SK-N-SH (cell line): ENCODE results near the gene TBC1D20. TPM values are rescaled to one million over a fixed set of nuclear protein-coding genes. Genes with fewer than 3 reads are reported as not detected.

Experiments used
- CTCF ChIA-PET: fragments of 300-600, 350-600 bp; formaldehyde crosslinking; extraction: SDS; loops from one replicate; lab custom pipeline; 2021; lab: Yijun Ruan, JAX
- POLR2A ChIA-PET: fragments of 350-600 bp; sonication (Branson Sonifier 250); formaldehyde crosslinking; extraction: SDS; loops from one replicate; lab custom pipeline; 2020; ENCODE audit warnings: antibody characterized with exemption, inconsistent platforms; lab: Yijun Ruan, JAX
- DNase-seq: peaks from one replicate; pipeline ENCODE4 v3.0.0; 2012
- H2AFZ ChIP-seq: fragments of 200-600 bp; sonication (generic); 2 replicates; pipeline ENCODE4 v1.8.1; 2016; ENCODE audit warnings: antibody characterized with exemption, mild to moderate bottlenecking, low read depth
- H3F3A ChIP-seq: fragments of 200-600 bp; sonication (generic); replicated peaks from 2 replicates; pipeline ENCODE3; 2016; ENCODE audit warnings: antibody characterized with exemption, mild to moderate bottlenecking; ENCODE audit not compliant: insufficient read depth
- H3K27ac ChIP-seq, 2 experiments: fragments of 200-500 bp in 1 of 2; fragments of 200-600 bp in 1 of 2; sonication (Bioruptor generic) in 1 of 2; sonication (generic), shearing (Covaris generic) in 1 of 2; 2 replicates each; pipeline versions ENCODE4 v1.5.1 to v1.6.1; 2014 to 2016; ENCODE audit warnings: low read depth in 2 of 2, inconsistent platforms in 1 of 2, low read length in 1 of 2, mild to moderate bottlenecking in 1 of 2, mixed read lengths in 1 of 2
- H3K27me3 ChIP-seq: fragments of 200-600 bp; sonication (generic), shearing (Covaris generic); 2 replicates; pipeline ENCODE4 v1.6.1; 2016; ENCODE audit warnings: mixed run types; ENCODE audit not compliant: insufficient read depth
- H3K36me3 ChIP-seq, 2 experiments: fragments of 200-500 bp in 1 of 2; fragments of 200-600 bp in 1 of 2; sonication (Bioruptor generic) in 1 of 2; sonication (generic) in 1 of 2; replicated peaks in 1 of 2; 2 replicates each; pipeline versions ENCODE3 to v1.5.1; 2014 to 2016; ENCODE audit warnings: low read length in 1 of 2, mild to moderate bottlenecking in 1 of 2; ENCODE audit not compliant: insufficient read depth in 2 of 2, control insufficient read depth in 1 of 2
- H3K4me1 ChIP-seq, 2 experiments: fragments of 200-500 bp in 1 of 2; fragments of 200-600 bp in 1 of 2; sonication (Bioruptor generic) in 1 of 2; sonication (generic), shearing (Covaris generic) in 1 of 2; 2 replicates each; pipeline versions ENCODE4 v1.5.1 to v1.6.1; 2014 to 2016; ENCODE audit warnings: low read depth in 1 of 2, low read length in 1 of 2, mixed run types in 1 of 2; ENCODE audit not compliant: insufficient read depth in 2 of 2, control insufficient read depth in 1 of 2
- H3K4me2 ChIP-seq: fragments of 200-600 bp; sonication (generic), shearing (Covaris generic); 2 replicates; pipeline ENCODE4 v1.6.1; 2017; ENCODE audit warnings: mixed run types
- H3K4me3 ChIP-seq, 2 experiments: fragments of 200-500 bp in 1 of 2; fragments of 200-600 bp in 1 of 2; sonication (Bioruptor generic) in 1 of 2; sonication (generic), shearing (Covaris generic) in 1 of 2; 2 replicates each; pipeline versions ENCODE4 v1.5.1 to v1.8.1; 2014 to 2016; ENCODE audit warnings: low read depth in 2 of 2, inconsistent platforms in 1 of 2, low read length in 1 of 2, mild to moderate bottlenecking in 1 of 2, mixed read lengths in 1 of 2, moderate library complexity in 1 of 2
- H3K79me2 ChIP-seq: fragments of 200-600 bp; sonication (generic); 2 replicates; pipeline ENCODE4 v1.8.1; 2017; ENCODE audit warnings: mild to moderate bottlenecking; ENCODE audit not compliant: insufficient read depth
- H3K9ac ChIP-seq: fragments of 200-600 bp; sonication (generic); 2 replicates; pipeline ENCODE4 v1.6.1; 2017; ENCODE audit warnings: mixed run types
- H3K9me2 ChIP-seq: fragments of 200-600 bp; sonication (generic); 2 replicates; pipeline ENCODE4 v1.6.1; 2017; ENCODE audit warnings: mixed run types
- H3K9me3 ChIP-seq: fragments of 200-600 bp; sonication (generic); 2 replicates; pipeline ENCODE4 v1.6.1; 2017; ENCODE audit warnings: mixed run types, mild to moderate bottlenecking, moderate library complexity
- H4K20me1 ChIP-seq: fragments of 200-600 bp; sonication (generic); 2 replicates; pipeline ENCODE4 v1.6.1; 2017; ENCODE audit warnings: mild to moderate bottlenecking, mixed run types; ENCODE audit not compliant: insufficient read depth
- CTCF ChIP-seq: fragments of 200-600 bp; sonication (generic); IDR thresholded peaks from 2 replicates; pipeline ENCODE4 v1.6.1; 2017; ENCODE audit warnings: antibody characterized with exemption, mild to moderate bottlenecking, moderate library complexity
- ELF1 ChIP-seq: IDR thresholded peaks from 2 replicates; pipeline ENCODE4 v1.4.0; 2012
- FOXJ3 ChIP-seq: sonication (generic); formaldehyde crosslinking; IDR thresholded peaks from 2 replicates; pipeline ENCODE4 v1.5.1; 2020; ENCODE audit warnings: mild to moderate bottlenecking, missing genetic modification reagents
- FOXM1 ChIP-seq: IDR thresholded peaks from 2 replicates; pipeline ENCODE4 v1.4.0; 2012; ENCODE audit warnings: low read depth, mild to moderate bottlenecking
- MXI1 ChIP-seq: IDR thresholded peaks from 2 replicates; pipeline ENCODE4 v1.6.1; 2012; ENCODE audit warnings: mild to moderate bottlenecking, low read depth, low read length, improper control_type of control experiment
- NRF1 ChIP-seq: IDR thresholded peaks from 2 replicates; pipeline ENCODE4 v1.6.1; 2012; ENCODE audit warnings: low read depth, mild to moderate bottlenecking, low read length
- POLR2AphosphoS5 ChIP-seq: IDR thresholded peaks from 2 replicates; pipeline ENCODE4 v1.6.1; 2012; ENCODE audit warnings: low read depth, low read length
- RCOR1 ChIP-seq: fragments of 150-350 bp; IDR thresholded peaks from 2 replicates; pipeline ENCODE4 v1.6.1; 2017; ENCODE audit warnings: antibody characterized with exemption, low read length
- RFX5 ChIP-seq: IDR thresholded peaks from 2 replicates; pipeline ENCODE4 v1.6.1; 2012; ENCODE audit warnings: mild to moderate bottlenecking, improper control_type of control experiment, low read length
- USF1 ChIP-seq: IDR thresholded peaks from 2 replicates; pipeline ENCODE4 v1.4.0; 2012; ENCODE audit warnings: low read depth, borderline replicate concordance
- WGBS: methylation state at CpG from one replicate; pipeline ENCODE4 v1.1.6; 2017; ENCODE audit warnings: low lambda C conversion rate; 5-methylcytosine and 5-hydroxymethylcytosine counted together
- polyA plus RNA-seq, 3 experiments: library from polyadenylated mRNA; depleted of rRNA; stranded (reverse); fragments of >200 nt; gene quantifications; 2 replicates each; pipeline ENCODE4 v1.2.3, GENCODE V29; 2012

Gene TBC1D20
- polyA plus RNA-seq, 1 of the 3 experiments (the other 2 are of a cell fraction): 27.7 TPM

- POLR2A ChIA-PET: interaction anchor here (0.5 to 1.4 kb wide), 5 partner anchors 19 to 923 kb away, joined by 3 to 15 read pairs (median 6); partner anchors contain the start of genes NRSN2 and TRIB3
- Histone ChIP-seq H3K9ac (no peak overlapping the region), H2AFZ (no peak overlapping the region), H4K20me1 (no peaks in the 10 kb centered on the region), H3K4me3 (no peak overlapping the region), H3K9me2 (no peaks in the 10 kb centered on the region), H3F3A (peaks cover 9% of the 10 kb centered on the region), H3K79me2 (peaks cover 33% of the 10 kb centered on the region), H3K27ac (peak overlapping the region; percentile 66 to 81; a peak in 3 of 4 replicates), H3K4me1 (peaks cover 4 to 18% of the 10 kb centered on the region in 2 experiments; a peak in 2 of 4 replicates), H3K9me3 (no peaks in the 10 kb centered on the region), H3K27me3 (no peaks in the 10 kb centered on the region), H3K4me2 (peak overlapping the region; percentile 79; the same call in 1 of the 2 replicates), H3K36me3 (peaks cover 6 to 20% of the 10 kb centered on the region in 2 experiments)
- CTCF ChIA-PET: interaction anchor here (0.9 to 2.1 kb wide), 10 partner anchors 10 to 332 kb away, joined by 3 to 8 read pairs (median 4); partner anchors contain the start of gene TRIB3
- DNase-seq: no peak
- 95% methylated on average over 9 of the region's 9 CpGs for WGBS
- TF ChIP-seq RFX5 (no peak), ELF1 (no peak), RCOR1 (no peak), CTCF (no peak), FOXM1 (no peak), NRF1 (no peak), FOXJ3 (CRISPR knock-in tag) (no peak), MXI1 (no peak)
Observed at GRCh38 chr20:406200-407132, 55.9 kb downstream of the TBC1D20 start.

- H3K9ac ChIP-seq: no peak overlapping the region
- H3K4me1 ChIP-seq: peaks cover 0 to 17% of the 10 kb centered on the region in 2 experiments; a peak in 2 of 4 replicates
- H4K20me1 ChIP-seq: no peaks in the 10 kb centered on the region
- no peak overlapping the region for H3K27ac ChIP-seq
- no peak overlapping the region for H2AFZ ChIP-seq
- H3K9me3 ChIP-seq: no peaks in the 10 kb centered on the region
- TF ChIP-seq RFX5: no peak
- no peak for TF ChIP-seq FOXM1
- TF ChIP-seq NRF1: no peak
- no peak for TF ChIP-seq POLR2AphosphoS5
- TF ChIP-seq USF1: no peak
- H3K4me2 ChIP-seq: no peak overlapping the region
- no peaks in the 10 kb centered on the region for H3K9me2 ChIP-seq
- WGBS: 91% methylated on average over 4 of the region's 4 CpGs
- H3K27me3 ChIP-seq: no peaks in the 10 kb centered on the region
- peaks cover 9% of the 10 kb centered on the region for H3F3A ChIP-seq
- DNase-seq: no peak
- ChIA-PET CTCF (no interaction called here), POLR2A (no interaction called here)
- peaks cover 9% of the 10 kb centered on the region for H3K79me2 ChIP-seq
- H3K4me3 ChIP-seq: no peak overlapping the region
- H3K36me3 ChIP-seq: no peaks in the 10 kb centered on the region
Observed at GRCh38 chr20:404088-404487, 58.2 kb downstream of the TBC1D20 start.
